A549 (cell line): ENCODE measurements around the gene KLHL2.

ENCODE experiments used
- CTCF ChIP-seq: fragments of >200 bp; sonication (Bioruptor Twin); formaldehyde crosslinking; IDR thresholded peaks from 3 replicates; pipeline ENCODE4 v1.5.1; 2016
- EHMT2 ChIP-seq: fragments of 200-600 bp; sonication (generic); IDR thresholded peaks from 2 replicates; pipeline ENCODE4 v1.6.1; 2016; ENCODE audit warnings: antibody characterized with exemption, low read depth, mild to moderate bottlenecking, moderate library complexity
- ELK1 ChIP-seq: fragments of 150-350 bp; IDR thresholded peaks from 2 replicates; pipeline ENCODE4 v1.6.1; 2014; ENCODE audit warnings: low read depth, mild to moderate bottlenecking, low read length
- MAX ChIP-seq: IDR thresholded peaks from 2 replicates; pipeline ENCODE4 v1.6.1; 2012
- PHF8 ChIP-seq: fragments of 200-600 bp; sonication (generic); IDR thresholded peaks from 2 replicates; pipeline ENCODE4 v1.6.1; 2016; ENCODE audit warnings: low read depth, mild to moderate bottlenecking, antibody characterized with exemption, moderate library complexity, borderline replicate concordance
- POLR2A ChIP-seq: IDR thresholded peaks from 2 replicates; pipeline ENCODE4 v1.6.1; 2012; ENCODE audit warnings: mild to moderate bottlenecking, low read length
- RAD21 ChIP-seq, 2 experiments: fragments of >200 bp in 1 of 2; sonication (Bioruptor Twin) in 1 of 2; formaldehyde crosslinking in 1 of 2; IDR thresholded peaks in 1 of 2; conservative IDR thresholded peaks in 1 of 2; 2 replicates in 1 of 2; 3 replicates in 1 of 2; pipeline ENCODE4 v1.6.1; 2012 to 2018; ENCODE audit warnings: inconsistent platforms in 1 of 2
- RNF2 ChIP-seq: fragments of 200-600 bp; sonication (generic); IDR thresholded peaks from 2 replicates; pipeline ENCODE4 v1.6.1; 2016; ENCODE audit warnings: low read depth, mild to moderate bottlenecking, antibody characterized with exemption, moderate library complexity, borderline replicate concordance

GRCh38 chr4:165185448-165185847 lies 21.9 kb upstream of the KLHL2 start:
- TF ChIP-seq ELK1 (no peak), CTCF (no peak), MAX (no peak), RAD21 (conservative IDR thresholded peaks at IDR 0.05 in 1 of 2, IDR thresholded peaks at IDR 0.05 in 1 of 2) (no peak), PHF8 (no peak), RNF2 (no peak), POLR2A (no peak), EHMT2 (no peak)
